Ovary (tissue), 3 donors: ENCODE results near the gene CSNK1E.

Source experiments
- EP300 ChIP-seq: sonication (generic); formaldehyde crosslinking; IDR thresholded peaks from one replicate; pipeline ENCODE4 v1.6.1; 2017; ENCODE audit warnings: antibody characterized with exemption
- POLR2A ChIP-seq: fragments of 450-650 bp; IDR thresholded peaks from one replicate; pipeline ENCODE4 v1.6.1; 2017; ENCODE audit warnings: antibody characterized with exemption, mild to moderate bottlenecking, moderate library complexity
- TF ChIP-seq, protein P1 (sequence below), 3 donors: fragments of 450-650 bp in 2 of 3; fragments of 200-600 bp in 1 of 3; IDR thresholded peaks; one replicate each; pipeline versions ENCODE4 v1.5.1 to v1.8.0; 2016 to 2022; ENCODE audit warnings: antibody characterized with exemption in 3 of 3, mild to moderate bottlenecking in 1 of 3
- donor health status: DM: no; HTN: no; CAD: no.

DNA sequence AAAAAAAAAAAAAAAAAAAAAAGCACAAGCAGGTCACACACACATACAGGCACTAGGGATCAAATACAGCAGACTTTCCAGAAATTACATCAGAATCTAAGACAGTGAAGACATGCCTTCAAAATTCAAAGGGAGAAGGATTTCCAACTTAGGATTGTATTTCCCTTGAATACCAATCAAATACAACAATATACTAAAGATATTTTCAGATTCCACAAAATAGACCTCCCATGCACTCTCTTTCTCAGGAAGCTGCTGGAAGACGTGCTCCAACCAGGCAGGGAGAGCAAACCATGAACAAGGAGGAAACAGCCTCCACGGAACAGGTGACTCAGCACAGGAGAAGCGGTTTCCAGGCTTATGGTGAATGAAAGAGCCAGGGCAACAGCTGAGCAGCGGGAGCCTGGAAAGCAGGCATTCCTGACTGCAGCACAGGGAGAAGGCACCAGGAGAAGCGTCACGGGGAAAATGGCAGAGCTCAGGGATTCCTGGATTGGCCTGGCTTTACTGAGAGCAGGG, 76.4 kb downstream of the CSNK1E start:
- TF ChIP-seq, protein P1, sequence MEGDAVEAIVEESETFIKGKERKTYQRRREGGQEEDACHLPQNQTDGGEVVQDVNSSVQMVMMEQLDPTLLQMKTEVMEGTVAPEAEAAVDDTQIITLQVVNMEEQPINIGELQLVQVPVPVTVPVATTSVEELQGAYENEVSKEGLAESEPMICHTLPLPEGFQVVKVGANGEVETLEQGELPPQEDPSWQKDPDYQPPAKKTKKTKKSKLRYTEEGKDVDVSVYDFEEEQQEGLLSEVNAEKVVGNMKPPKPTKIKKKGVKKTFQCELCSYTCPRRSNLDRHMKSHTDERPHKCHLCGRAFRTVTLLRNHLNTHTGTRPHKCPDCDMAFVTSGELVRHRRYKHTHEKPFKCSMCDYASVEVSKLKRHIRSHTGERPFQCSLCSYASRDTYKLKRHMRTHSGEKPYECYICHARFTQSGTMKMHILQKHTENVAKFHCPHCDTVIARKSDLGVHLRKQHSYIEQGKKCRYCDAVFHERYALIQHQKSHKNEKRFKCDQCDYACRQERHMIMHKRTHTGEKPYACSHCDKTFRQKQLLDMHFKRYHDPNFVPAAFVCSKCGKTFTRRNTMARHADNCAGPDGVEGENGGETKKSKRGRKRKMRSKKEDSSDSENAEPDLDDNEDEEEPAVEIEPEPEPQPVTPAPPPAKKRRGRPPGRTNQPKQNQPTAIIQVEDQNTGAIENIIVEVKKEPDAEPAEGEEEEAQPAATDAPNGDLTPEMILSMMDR (IDR thresholded peaks at IDR 0.05), result no peak
- no peak for TF ChIP-seq POLR2A
- TF ChIP-seq EP300, result no peak
